Measurements from ENCODE around the gene PPP6C.
"Not testable (repeated sequence)": the region's sequence is repeated elsewhere in the genome, so short reads cannot be mapped to it uniquely, and the experiment has no call there.

Gene PPP6C

GRCh38 chr9:125202846-125203618 lies 13.4 kb upstream of the PPP6C start:
- Histone ChIP-seq H3F3A (ENCODE audit: insufficient read depth, low read length) (no peaks in the 10 kb centered on the region), H3K27ac (ENCODE audit: low read depth, low read length, poor library complexity, severe bottlenecking) (no peak overlapping the region), H3K27me3 (ENCODE audit: insufficient read depth, low read length) (no peaks in the 10 kb centered on the region), H3K4me1 (ENCODE audit: insufficient read depth, low read length, severe bottlenecking) (peaks cover 9% of the 10 kb centered on the region), H4K20me1 (ENCODE audit: insufficient read depth, low read length) (no peaks in the 10 kb centered on the region), H3K9ac (ENCODE audit: low read length) (no peak overlapping the region), H3K4me2 (ENCODE audit: low read length) (no peak overlapping the region), H3K36me3 (ENCODE audit: insufficient read depth, low read length) (peaks cover 28% of the 10 kb centered on the region), H2AFZ (ENCODE audit: low read length) (no peak overlapping the region), H3K9me3 (ENCODE audit: low read length) (no peaks in the 10 kb centered on the region), H3K9me2 (ENCODE audit: low read depth, low read length) (no peaks in the 10 kb centered on the region), H3K79me2 (ENCODE audit: insufficient read depth, low read length) (0 out of 2 replicates have a peak, but pooled peaks cover 5% of the 10 kb centered on the region), H3K4me3 (ENCODE audit: low read depth, low read length, poor library complexity, severe bottlenecking) (no peak overlapping the region)
- TF ChIP-seq EZH2 (IDR thresholded peaks at IDR 0.05; ENCODE audit: borderline replicate concordance, low read length) (no peak), CTCF (IDR thresholded peaks at IDR 0.05; ENCODE audit: low read length) (no peak)

- H3K4me1 ChIP-seq (ENCODE audit: insufficient read depth, low read length, severe bottlenecking): peaks cover 9% of the 10 kb centered on the region
- H3K9ac ChIP-seq (ENCODE audit: low read length): peak within 1 kb of the TSS; percentile 73
Measured at GRCh38 chr9:125200216-125201047, 10.8 kb upstream of the PPP6C start, which contains the start of gene RABEPK. RABEPK (plus strand) TSS chr9:125200542; CDS start chr9:125203014, 2,472 bp downstream.

GRCh38 chr9:125195591-125195990 lies 6.0 kb upstream of the PPP6C start:
- H3K27ac ChIP-seq (ENCODE audit: low read depth, low read length, poor library complexity, severe bottlenecking); H3K4me2 ChIP-seq (ENCODE audit: low read length); H3K4me3 ChIP-seq (ENCODE audit: low read depth, low read length, poor library complexity, severe bottlenecking); H4K20me1 ChIP-seq (ENCODE audit: insufficient read depth, low read length); H3K9me3 ChIP-seq (ENCODE audit: low read length); H3K9me2 ChIP-seq (ENCODE audit: low read depth, low read length); H2AFZ ChIP-seq (ENCODE audit: low read length); H3K27me3 ChIP-seq (ENCODE audit: insufficient read depth, low read length); H3F3A ChIP-seq (ENCODE audit: insufficient read depth, low read length); H3K36me3 ChIP-seq (ENCODE audit: insufficient read depth, low read length); H3K9ac ChIP-seq (ENCODE audit: low read length); H3K79me2 ChIP-seq (ENCODE audit: insufficient read depth, low read length): not testable (repeated sequence)
- peaks cover 16% of the 10 kb centered on the region for H3K4me1 ChIP-seq (ENCODE audit: insufficient read depth, low read length, severe bottlenecking)

More at GRCh38 chr9:125200216-125201047, 10.8 kb upstream of the PPP6C start, which contains the start of gene RABEPK:
- no peaks in the 10 kb centered on the region for H3K9me2 ChIP-seq (ENCODE audit: low read depth, low read length)
- peaks cover 8% of the 10 kb centered on the region; the same call in 1 of the 2 replicates for H3K36me3 ChIP-seq (ENCODE audit: insufficient read depth, low read length)
- peak within 1 kb of the TSS; percentile 95 for H3K4me2 ChIP-seq (ENCODE audit: low read length)
- H3K4me3 ChIP-seq (ENCODE audit: low read depth, low read length, poor library complexity, severe bottlenecking): peak within 1 kb of the TSS; percentile 76
- peak within 1 kb of the TSS; percentile 51; the same call in 1 of the 2 replicates for H2AFZ ChIP-seq (ENCODE audit: low read length)
- no peaks in the 10 kb centered on the region for H3K27me3 ChIP-seq (ENCODE audit: insufficient read depth, low read length)
- no peaks in the 10 kb centered on the region for H3K9me3 ChIP-seq (ENCODE audit: low read length)
- TF ChIP-seq EZH2 (IDR thresholded peaks at IDR 0.05; ENCODE audit: borderline replicate concordance, low read length): no peak
- no peak for TF ChIP-seq CTCF (IDR thresholded peaks at IDR 0.05; ENCODE audit: low read length)
- H3F3A ChIP-seq (ENCODE audit: insufficient read depth, low read length): no peaks in the 10 kb centered on the region
- no peaks in the 10 kb centered on the region for H4K20me1 ChIP-seq (ENCODE audit: insufficient read depth, low read length)
- H3K79me2 ChIP-seq (ENCODE audit: insufficient read depth, low read length): 0 out of 2 replicates have a peak, but pooled peaks cover 5% of the 10 kb centered on the region
- H3K27ac ChIP-seq (ENCODE audit: low read depth, low read length, poor library complexity, severe bottlenecking): peak within 1 kb of the TSS; percentile 19

GRCh38 chr9:125194466-125194865 lies 4.9 kb upstream of the PPP6C start:
- not testable (repeated sequence) for H3K36me3 ChIP-seq (ENCODE audit: insufficient read depth, low read length); H3K79me2 ChIP-seq (ENCODE audit: insufficient read depth, low read length); H4K20me1 ChIP-seq (ENCODE audit: insufficient read depth, low read length); H3K4me2 ChIP-seq (ENCODE audit: low read length); H3K27me3 ChIP-seq (ENCODE audit: insufficient read depth, low read length); H3K9me3 ChIP-seq (ENCODE audit: low read length); H3K27ac ChIP-seq (ENCODE audit: low read depth, low read length, poor library complexity, severe bottlenecking); H3F3A ChIP-seq (ENCODE audit: insufficient read depth, low read length); H3K4me3 ChIP-seq (ENCODE audit: low read depth, low read length, poor library complexity, severe bottlenecking); H3K9ac ChIP-seq (ENCODE audit: low read length); H2AFZ ChIP-seq (ENCODE audit: low read length); H3K9me2 ChIP-seq (ENCODE audit: low read depth, low read length)
- peaks cover 22% of the 10 kb centered on the region for H3K4me1 ChIP-seq (ENCODE audit: insufficient read depth, low read length, severe bottlenecking)
